ENCODE data around the gene HLA-DQA2. TPM values are rescaled to one million over a fixed set of nuclear protein-coding genes. Genes with fewer than 3 reads are reported as not detected.
"Not testable (repeated sequence)": the region's sequence is repeated elsewhere in the genome, so short reads cannot be mapped to it uniquely, and the experiment has no call there.

HLA-DQA2 gene
- not detected in 3 replicates for total RNA-seq
- long read RNA-seq = 0 reads

DNA sequence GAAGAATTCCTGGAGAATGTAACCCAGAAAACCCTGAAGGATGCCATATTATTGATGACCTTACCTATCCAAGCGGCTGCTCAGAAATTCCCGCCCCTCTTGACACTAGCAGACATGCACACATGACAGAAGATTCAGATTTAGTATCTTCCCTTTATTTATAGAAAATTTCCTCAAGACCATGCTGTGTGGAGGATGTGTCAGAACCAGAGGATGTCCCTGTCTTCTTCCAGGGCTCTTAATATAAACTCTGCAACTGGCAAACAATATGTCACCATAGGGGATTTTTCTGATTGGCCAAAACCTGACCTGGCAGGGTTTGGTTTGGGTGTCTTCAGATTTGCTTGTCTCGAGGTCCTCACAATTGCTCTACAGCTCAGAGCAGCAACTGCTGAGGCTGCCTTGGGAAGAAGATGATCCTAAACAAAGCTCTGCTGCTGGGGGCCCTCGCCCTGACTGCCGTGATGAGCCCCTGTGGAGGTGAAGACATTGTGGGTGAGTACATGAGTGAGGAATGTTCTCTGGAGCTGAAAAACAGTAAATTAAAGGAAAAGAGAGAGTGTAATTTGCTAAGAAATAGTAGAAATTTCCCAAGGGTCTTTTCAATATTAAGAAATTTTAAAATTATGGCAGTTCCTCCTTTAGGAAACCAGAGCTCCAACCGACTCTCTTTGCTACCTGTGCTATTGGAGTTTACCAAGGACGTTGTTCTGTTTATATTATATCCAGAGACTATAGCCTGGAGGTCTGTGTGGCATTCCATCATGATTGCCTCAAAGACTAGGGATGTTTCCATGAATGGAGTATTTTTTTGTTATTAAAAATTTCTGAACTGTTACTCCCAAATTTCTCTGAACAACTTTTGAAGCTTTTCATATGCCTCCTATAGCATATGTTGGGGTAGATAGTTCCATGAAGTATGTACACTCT, at the start of gene HLA-DQA2:
Gene HLA-DQA2 (plus strand): TSS at position 361 of the 930 bp plus-strand sequence. CDS start 53 bp downstream, at position 414.
- TF ChIP-seq CTCF (IDR thresholded peaks at IDR 0.05) = no peak
- no peaks in the 10 kb centered on the region for H3K36me3 Mint-ChIP-seq (ENCODE audit: low read depth)
- DNase-seq (ENCODE audit: low spot score) = no peak
- H3K27ac Mint-ChIP-seq (ENCODE audit: unreplicated experiment) = no peak within 1 kb of the TSS
- no peaks in the 10 kb centered on the region for H3K9me3 Mint-ChIP-seq (ENCODE audit: low read depth)
- H3K4me3 Mint-ChIP-seq (ENCODE audit: unreplicated experiment) = no peak within 1 kb of the TSS
- no peaks in the 10 kb centered on the region for H3K4me1 Mint-ChIP-seq (ENCODE audit: low read depth)
- peaks cover 38% of the 10 kb centered on the region for H3K27me3 Mint-ChIP-seq (ENCODE audit: low read depth)

GRCh38 chr6:32692019-32692418, 49.2 kb upstream of the HLA-DQA2 start:
- Mint-ChIP-seq H3K27ac (ENCODE audit: unreplicated experiment) (no peak overlapping the region), H3K27me3 (ENCODE audit: low read depth) (peaks cover 30% of the 10 kb centered on the region), H3K9me3 (ENCODE audit: low read depth) (peaks cover 10% of the 10 kb centered on the region), H3K4me1 (ENCODE audit: low read depth) (no peaks in the 10 kb centered on the region), H3K4me3 (ENCODE audit: unreplicated experiment) (no peak overlapping the region), H3K36me3 (ENCODE audit: low read depth) (no peaks in the 10 kb centered on the region)
- no peak for DNase-seq (ENCODE audit: low spot score)
- TF ChIP-seq CTCF (IDR thresholded peaks at IDR 0.05) = no peak

- TF ChIP-seq CTCF (IDR thresholded peaks at IDR 0.05) = no peak
- Mint-ChIP-seq H3K36me3 (ENCODE audit: low read depth) (no peaks in the 10 kb centered on the region), H3K9me3 (ENCODE audit: low read depth) (peaks cover 10% of the 10 kb centered on the region), H3K27ac (ENCODE audit: unreplicated experiment) (no peak overlapping the region), H3K27me3 (ENCODE audit: low read depth) (peaks cover 49% of the 10 kb centered on the region), H3K4me3 (ENCODE audit: unreplicated experiment) (no peak overlapping the region), H3K4me1 (ENCODE audit: low read depth) (no peaks in the 10 kb centered on the region)
- DNase-seq (ENCODE audit: low spot score) = no peak
Observed at GRCh38 chr6:32697031-32697430, 44.2 kb upstream of the HLA-DQA2 start.

DNA sequence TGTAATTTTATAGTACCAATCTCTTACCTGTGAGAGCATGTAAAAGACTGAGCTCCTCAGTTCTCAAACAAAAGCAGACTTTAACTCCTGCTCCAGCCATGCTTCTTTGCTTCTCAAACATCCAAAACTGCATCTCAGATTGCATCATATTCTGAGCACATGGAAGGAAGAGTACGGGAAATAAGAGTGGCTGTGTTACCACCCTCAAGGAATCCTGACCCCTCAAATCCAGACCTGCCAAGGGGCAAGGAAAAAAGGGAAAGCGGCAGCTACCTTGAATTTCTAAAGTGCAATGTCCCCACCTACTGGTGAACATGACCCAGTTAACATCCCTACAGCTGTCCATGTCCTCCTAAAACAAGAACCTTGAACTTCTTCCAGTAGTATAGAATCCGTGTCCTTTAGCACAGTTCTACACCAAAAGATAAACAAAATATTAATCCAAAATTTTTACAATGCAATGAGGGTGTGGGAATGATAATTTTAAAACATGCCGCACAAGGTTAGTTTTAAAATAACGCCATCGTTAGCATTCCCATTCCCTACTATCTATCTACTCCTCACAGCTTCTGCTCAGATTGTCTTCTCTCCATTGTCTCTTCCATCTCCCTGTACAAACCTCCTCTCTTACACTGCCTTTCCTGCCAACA, 40.7 kb upstream of the HLA-DQA2 start:
- Mint-ChIP-seq H3K27ac (ENCODE audit: unreplicated experiment) (no peak overlapping the region), H3K4me3 (ENCODE audit: unreplicated experiment) (no peak overlapping the region), H3K36me3 (ENCODE audit: low read depth) (no peaks in the 10 kb centered on the region), H3K4me1 (ENCODE audit: low read depth) (no peaks in the 10 kb centered on the region), H3K27me3 (ENCODE audit: low read depth) (peaks cover 45% of the 10 kb centered on the region), H3K9me3 (ENCODE audit: low read depth) (no peaks in the 10 kb centered on the region)
- DNase-seq (ENCODE audit: low spot score) = no peak
- TF ChIP-seq CTCF (IDR thresholded peaks at IDR 0.05) = peak; percentile 86

DNA sequence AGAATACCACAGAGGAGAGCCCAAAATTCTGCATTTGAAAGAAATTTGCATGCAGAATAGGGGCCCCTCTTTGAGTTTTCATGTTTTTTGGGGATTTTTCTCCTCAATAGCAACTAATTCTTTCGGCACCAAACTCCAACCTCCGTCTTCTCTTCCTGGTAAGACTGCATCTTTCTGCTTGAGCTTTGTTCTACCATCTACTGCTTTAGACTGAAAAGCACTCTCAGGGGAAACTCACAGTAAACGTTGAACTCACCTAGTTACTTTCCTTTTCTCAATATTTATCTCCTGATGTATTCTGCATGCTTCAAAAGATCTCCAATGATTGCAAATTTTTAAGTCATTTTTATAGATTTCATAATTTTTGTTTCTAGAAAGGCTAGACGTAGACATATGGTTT, 37.8 kb upstream of the HLA-DQA2 start:
- no peak for DNase-seq (ENCODE audit: low spot score)
- H3K4me1 Mint-ChIP-seq (ENCODE audit: low read depth) = no peaks in the 10 kb centered on the region
- no peak overlapping the region for H3K27ac Mint-ChIP-seq (ENCODE audit: unreplicated experiment)
- no peaks in the 10 kb centered on the region for H3K9me3 Mint-ChIP-seq (ENCODE audit: low read depth)
- no peak overlapping the region for H3K4me3 Mint-ChIP-seq (ENCODE audit: unreplicated experiment)
- peaks cover 33% of the 10 kb centered on the region for H3K27me3 Mint-ChIP-seq (ENCODE audit: low read depth)
- no peak for TF ChIP-seq CTCF (IDR thresholded peaks at IDR 0.05)
- H3K36me3 Mint-ChIP-seq (ENCODE audit: low read depth) = no peaks in the 10 kb centered on the region

GRCh38 chr6:32705164-32705563, 36.0 kb upstream of the HLA-DQA2 start:
- not testable (repeated sequence) for H3K36me3 Mint-ChIP-seq (ENCODE audit: low read depth); H3K4me3 Mint-ChIP-seq (ENCODE audit: unreplicated experiment); H3K27ac Mint-ChIP-seq (ENCODE audit: unreplicated experiment); H3K4me1 Mint-ChIP-seq (ENCODE audit: low read depth); DNase-seq (ENCODE audit: low spot score); H3K9me3 Mint-ChIP-seq (ENCODE audit: low read depth)
- peaks cover 31% of the 10 kb centered on the region for H3K27me3 Mint-ChIP-seq (ENCODE audit: low read depth)
